Karpas-422 (cell line): ENCODE data around the gene GLB1L3. TPM values are rescaled to one million over a fixed set of nuclear protein-coding genes. Genes with fewer than 3 reads are reported as not detected.
"Not testable (repeated sequence)": the region's sequence is repeated elsewhere in the genome, so short reads cannot be mapped to it uniquely, and the experiment has no call there.

Experiments
- DNase-seq: peaks from one replicate; pipeline ENCODE4 v3.0.0-alpha.2; 2015
- H2AFZ ChIP-seq: fragments of 200-600 bp; sonication (generic); 2 replicates; pipeline ENCODE4 v1.6.1; 2014; ENCODE audit warnings: antibody characterized with exemption, low read length, mixed read lengths
- H3K27ac ChIP-seq: fragments of 200-600 bp; sonication (generic); 2 replicates; pipeline ENCODE4 v1.5.1; 2014; ENCODE audit warnings: mild to moderate bottlenecking, low read length, moderate library complexity
- H3K27me3 ChIP-seq: fragments of 200-600 bp; sonication (generic); 2 replicates; pipeline ENCODE4 v1.6.1; 2014; ENCODE audit warnings: low read length, mixed read lengths
- H3K36me3 ChIP-seq: fragments of 200-600 bp; sonication (generic); 2 replicates; pipeline ENCODE4 v1.6.1; 2014; ENCODE audit warnings: low read length, mixed read lengths; ENCODE audit not compliant: insufficient read depth
- H3K4me1 ChIP-seq: fragments of 200-600 bp; sonication (generic); 2 replicates; pipeline ENCODE4 v1.6.1; 2014; ENCODE audit warnings: mild to moderate bottlenecking, low read length, mixed read lengths
- H3K4me2 ChIP-seq: fragments of 200-600 bp; sonication (generic); 2 replicates; pipeline ENCODE4 v1.6.1; 2014; ENCODE audit warnings: low read length, low read depth, mild to moderate bottlenecking; ENCODE audit not compliant: poor library complexity, severe bottlenecking
- H3K4me3 ChIP-seq: fragments of 200-600 bp; sonication (generic); 2 replicates; pipeline ENCODE4 v1.5.1; 2014; ENCODE audit warnings: mild to moderate bottlenecking, antibody characterized with exemption, low read length, mixed read lengths
- H3K79me2 ChIP-seq: fragments of 200-600 bp; sonication (generic); 2 replicates; pipeline ENCODE4 v1.6.1; 2014; ENCODE audit warnings: mild to moderate bottlenecking, low read length, mixed read lengths
- H3K9ac ChIP-seq: fragments of 200-600 bp; sonication (generic); 2 replicates; pipeline ENCODE4 v1.6.0; 2014; ENCODE audit warnings: low read length
- H3K9me2 ChIP-seq: fragments of 200-600 bp; sonication (generic), shearing (Covaris generic); replicated peaks from 2 replicates; pipeline ENCODE4 v1.6.0; 2014; ENCODE audit warnings: mild to moderate bottlenecking, low read length, moderate library complexity; ENCODE audit not compliant: insufficient read depth
- H3K9me3 ChIP-seq: fragments of 300-700, 200-600 bp; sonication (generic); 2 replicates; pipeline ENCODE4 v1.6.1; 2014; ENCODE audit warnings: low read length, mixed read lengths
- H4K20me1 ChIP-seq: fragments of 200-600 bp; sonication (generic); 2 replicates; pipeline ENCODE4 v1.6.1; 2014; ENCODE audit warnings: mild to moderate bottlenecking, antibody characterized with exemption, low read length, low read depth; ENCODE audit not compliant: insufficient read depth
- total RNA-seq: library from RNA; depleted of rRNA; stranded (reverse); fragments of >200 nt; shearing (Covaris generic); gene quantifications from 2 replicates; pipeline ENCODE4 v1.2.3, GENCODE V29; 2014; ENCODE audit warnings: low replicate concordance

Gene GLB1L3
- total RNA-seq, 1 experiment from 2014 or later = not detected

DNA sequence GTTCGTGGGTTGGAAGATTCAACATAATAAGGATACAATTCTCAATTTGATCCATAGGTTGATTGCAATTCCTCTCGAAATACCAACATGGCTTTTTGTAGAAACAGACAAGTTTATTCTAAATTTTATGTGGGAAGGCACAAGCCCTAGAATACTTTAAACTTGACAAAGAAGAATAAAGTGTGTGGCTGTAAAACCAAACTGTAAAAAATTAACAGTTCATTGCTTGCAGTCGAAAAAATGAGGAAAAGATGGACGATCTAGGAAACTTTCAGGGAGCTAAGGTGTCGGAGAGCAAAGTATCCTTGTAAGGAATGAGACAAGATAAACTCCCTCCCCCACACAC lies 1.0 kb upstream of the GLB1L3 start:
- Histone ChIP-seq H4K20me1 (no peaks in the 10 kb centered on the region), H3K79me2 (no peaks in the 10 kb centered on the region), H3K27ac (no peak overlapping the region), H2AFZ (no peak overlapping the region), H3K9me3 (no peaks in the 10 kb centered on the region), H3K9me2 (no peaks in the 10 kb centered on the region), H3K4me3 (no peak overlapping the region), H3K4me1 (no peaks in the 10 kb centered on the region), H3K36me3 (no peaks in the 10 kb centered on the region), H3K27me3 (no peaks in the 10 kb centered on the region), H3K4me2 (no peak overlapping the region), H3K9ac (no peak overlapping the region)
- no peak for DNase-seq

DNA sequence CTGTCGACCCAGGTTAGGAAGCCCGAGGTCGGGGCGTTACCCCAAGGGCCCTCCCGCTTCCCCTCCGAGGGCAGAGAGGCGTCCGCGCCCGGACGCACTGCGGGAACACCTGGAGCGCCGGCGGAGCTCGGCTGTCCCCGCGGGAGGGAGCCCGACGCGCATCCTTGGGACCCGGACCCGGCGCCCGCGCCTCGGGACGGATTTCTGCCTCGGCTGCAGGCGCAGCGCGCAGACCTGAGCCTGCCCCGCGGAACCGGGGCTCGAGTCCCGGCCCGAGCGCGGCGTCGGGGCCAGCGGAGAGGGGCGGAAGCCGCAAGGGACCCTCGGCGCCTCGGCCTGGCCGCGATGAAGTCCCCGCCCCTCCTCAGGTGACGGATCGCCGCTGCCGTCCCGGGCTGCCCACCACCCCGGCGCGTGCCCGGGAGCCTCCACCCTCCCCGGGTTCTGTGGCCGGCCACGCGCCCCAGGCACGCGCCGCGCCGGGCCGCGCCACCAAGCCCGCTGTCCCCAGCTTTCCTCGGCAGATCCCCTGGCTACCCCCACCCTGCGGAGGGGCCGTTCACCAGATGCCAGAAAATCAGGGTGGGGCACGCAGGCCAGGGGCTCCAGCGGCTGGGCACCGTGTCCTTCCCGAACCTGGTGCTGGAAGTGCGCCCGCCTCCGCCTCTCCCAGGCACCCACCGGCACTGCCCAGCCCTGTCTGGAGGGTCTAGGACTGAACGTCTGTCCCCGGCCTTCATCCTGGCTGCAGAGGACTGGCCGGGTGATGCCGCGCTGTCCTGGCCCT lies 410 bp downstream of the GLB1L3 start:
- no peaks in the 10 kb centered on the region for H3K9me3 ChIP-seq
- no peak overlapping the region for H3K9ac ChIP-seq
- DNase-seq = no peak
- H3K4me1 ChIP-seq = no peaks in the 10 kb centered on the region
- no peak overlapping the region for H3K4me2 ChIP-seq
- no peak overlapping the region for H2AFZ ChIP-seq
- H3K79me2 ChIP-seq = no peaks in the 10 kb centered on the region
- H3K4me3 ChIP-seq = no peak overlapping the region
- no peaks in the 10 kb centered on the region for H3K9me2 ChIP-seq
- no peaks in the 10 kb centered on the region for H3K27me3 ChIP-seq
- no peak overlapping the region for H3K27ac ChIP-seq
- H4K20me1 ChIP-seq = no peaks in the 10 kb centered on the region
- no peaks in the 10 kb centered on the region for H3K36me3 ChIP-seq

DNA sequence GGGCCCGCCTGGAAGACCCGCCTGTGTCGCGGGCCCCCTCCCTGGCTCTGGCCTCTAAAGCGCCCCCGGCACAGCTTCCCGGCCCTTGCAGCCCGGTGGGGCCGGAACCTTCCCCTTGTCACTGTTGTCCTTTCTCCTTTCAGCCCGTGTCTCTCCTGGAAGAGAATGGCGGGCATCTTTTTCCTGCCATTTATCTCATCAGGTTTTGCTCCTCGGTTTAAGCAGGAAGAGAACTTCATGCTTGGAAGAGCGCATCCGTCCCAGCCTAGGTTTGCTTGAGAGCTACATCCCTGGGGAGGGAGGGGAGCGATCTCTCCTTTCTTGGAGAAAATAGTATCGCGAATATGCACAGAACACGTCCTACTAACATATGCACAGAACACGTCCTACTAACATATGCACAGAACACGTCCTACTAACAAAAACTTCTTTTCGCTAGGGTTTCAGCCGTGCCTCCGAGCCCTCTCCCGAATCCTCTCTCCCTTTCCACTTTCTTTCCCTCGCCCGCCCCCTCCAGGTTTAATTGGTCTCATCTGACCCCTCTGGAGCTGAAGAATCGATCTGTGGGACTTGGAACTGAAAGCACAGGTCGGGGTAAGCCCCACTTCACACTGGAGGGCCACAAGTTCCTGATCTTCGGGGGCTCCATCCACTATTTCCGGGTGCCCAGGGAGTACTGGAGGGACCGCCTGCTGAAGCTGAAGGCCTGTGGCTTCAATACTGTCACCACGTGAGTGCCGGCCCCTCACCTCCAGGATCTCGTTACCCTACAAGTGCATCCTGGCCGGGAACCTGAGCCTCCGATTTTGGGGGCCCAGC lies 1.2 kb downstream of the GLB1L3 start:
- Histone ChIP-seq H4K20me1 (no peaks in the 10 kb centered on the region), H3K9me3 (no peaks in the 10 kb centered on the region), H3K4me2 (no peak overlapping the region), H3K9me2 (no peaks in the 10 kb centered on the region), H3K27ac (no peak overlapping the region), H3K27me3 (no peaks in the 10 kb centered on the region), H3K4me3 (no peak overlapping the region), H3K79me2 (no peaks in the 10 kb centered on the region), H3K4me1 (no peaks in the 10 kb centered on the region), H3K36me3 (no peaks in the 10 kb centered on the region), H3K9ac (no peak overlapping the region), H2AFZ (no peak overlapping the region)
- no peak for DNase-seq

DNA sequence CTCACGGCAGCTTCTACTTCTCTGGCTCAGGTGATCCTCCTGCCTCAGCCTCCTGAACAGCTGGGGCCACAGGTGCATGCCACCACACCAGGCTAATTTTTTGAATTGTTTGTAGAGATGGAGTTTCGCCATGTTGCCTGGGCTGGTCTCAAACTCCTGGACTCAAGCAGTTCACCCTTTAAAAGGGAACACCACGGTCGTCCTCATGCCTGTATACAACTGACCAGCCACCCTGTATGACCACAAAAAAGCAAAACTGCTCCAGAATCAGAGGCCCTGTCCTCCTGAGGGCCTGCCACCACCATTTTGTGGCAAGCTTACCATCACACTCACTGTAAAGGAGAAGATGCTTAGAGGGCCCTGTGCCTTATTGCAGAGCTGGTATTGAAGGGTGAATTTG lies 2.2 kb downstream of the GLB1L3 start:
- H3K9me2 ChIP-seq = no peaks in the 10 kb centered on the region
- no peaks in the 10 kb centered on the region for H3K4me1 ChIP-seq
- H4K20me1 ChIP-seq = no peaks in the 10 kb centered on the region
- no peak for DNase-seq
- H3K4me3 ChIP-seq = no peak overlapping the region
- H3K4me2 ChIP-seq = no peak overlapping the region
- H3K27me3 ChIP-seq = no peaks in the 10 kb centered on the region
- no peaks in the 10 kb centered on the region for H3K36me3 ChIP-seq
- no peaks in the 10 kb centered on the region for H3K9me3 ChIP-seq
- H2AFZ ChIP-seq = no peak overlapping the region
- no peak overlapping the region for H3K27ac ChIP-seq
- no peaks in the 10 kb centered on the region for H3K79me2 ChIP-seq
- no peak overlapping the region for H3K9ac ChIP-seq

DNA sequence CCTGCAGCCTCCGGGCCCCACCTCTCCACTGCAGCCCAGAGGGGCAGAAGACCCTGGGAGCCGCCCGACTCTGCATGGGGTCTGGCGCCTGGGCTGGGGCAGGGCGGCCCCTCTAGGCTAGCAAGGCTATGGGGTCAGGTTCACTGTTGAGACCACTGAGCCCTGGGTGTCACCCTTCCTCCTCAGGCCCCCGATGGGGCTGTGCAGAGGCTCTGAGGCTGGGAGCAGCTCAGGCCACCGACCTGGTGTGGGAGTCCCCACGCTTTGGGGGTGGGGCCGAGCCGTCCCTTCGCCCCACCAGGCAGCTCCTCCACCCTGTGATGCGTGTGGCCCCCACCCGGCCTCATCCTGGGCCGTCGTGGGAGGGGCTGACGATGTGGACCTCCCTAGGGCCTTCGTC lies 5.5 kb downstream of the GLB1L3 start:
- H4K20me1 ChIP-seq, DNase-seq, H3K27ac ChIP-seq, H3K4me3 ChIP-seq, H3K9ac ChIP-seq, H3K36me3 ChIP-seq, H3K4me1 ChIP-seq, H3K79me2 ChIP-seq, H3K27me3 ChIP-seq, H3K4me2 ChIP-seq, H3K9me3 ChIP-seq, H3K9me2 ChIP-seq, H2AFZ ChIP-seq: not testable (repeated sequence)

DNA sequence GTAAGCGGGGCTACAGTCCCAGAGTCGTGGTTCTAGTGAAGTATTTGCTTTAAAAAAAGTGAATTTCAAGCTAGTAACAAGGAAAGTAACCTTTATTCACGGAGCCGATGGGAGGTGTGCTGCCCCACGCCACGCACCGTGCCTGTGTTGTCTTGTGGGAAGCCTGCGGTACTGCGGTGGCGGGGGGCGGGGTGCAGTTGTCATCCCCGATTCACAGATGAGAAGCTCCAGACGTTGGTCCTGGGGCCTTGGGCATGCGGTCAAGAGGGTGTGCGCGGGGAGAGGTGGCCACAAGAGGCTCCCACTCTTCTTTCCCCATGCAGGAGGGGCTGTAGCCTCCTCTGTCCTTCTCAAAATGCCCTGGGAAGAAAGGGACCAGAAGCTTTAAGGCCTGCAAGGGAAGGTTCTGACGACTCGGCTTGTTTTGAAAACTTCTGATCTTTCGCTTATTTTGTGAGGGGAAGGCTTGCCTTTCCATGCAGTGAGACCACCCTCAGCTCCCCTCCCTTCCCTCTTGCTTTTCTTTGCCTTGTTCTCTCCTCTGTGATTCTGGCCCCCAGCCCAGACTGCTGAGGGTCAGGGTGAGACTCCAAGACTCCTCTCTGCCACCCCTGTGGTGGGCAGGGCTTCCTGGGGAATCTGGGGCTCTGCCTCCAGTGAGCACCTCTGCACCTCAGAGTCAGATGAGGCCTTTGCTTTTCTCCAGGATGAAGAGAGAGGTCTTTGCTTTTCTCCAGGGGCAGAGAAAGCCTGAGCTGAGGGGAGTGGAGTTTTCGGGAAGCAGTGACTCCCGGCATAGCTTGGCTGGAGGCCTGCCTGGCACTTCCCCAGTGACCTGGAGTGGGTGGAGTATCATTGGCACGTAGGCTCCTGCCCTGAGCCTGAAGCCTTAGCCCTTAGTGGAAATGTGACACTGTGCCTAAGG lies 6.2 kb downstream of the GLB1L3 start:
- no peaks in the 10 kb centered on the region for H3K27me3 ChIP-seq
- DNase-seq = no peak
- H3K4me3 ChIP-seq = no peak overlapping the region
- no peak overlapping the region for H3K27ac ChIP-seq
- H4K20me1 ChIP-seq = no peaks in the 10 kb centered on the region
- no peak overlapping the region for H2AFZ ChIP-seq
- no peak overlapping the region for H3K4me2 ChIP-seq
- H3K4me1 ChIP-seq = no peaks in the 10 kb centered on the region
- H3K9ac ChIP-seq = no peak overlapping the region
- H3K79me2 ChIP-seq = no peaks in the 10 kb centered on the region
- H3K9me3 ChIP-seq = no peaks in the 10 kb centered on the region
- H3K36me3 ChIP-seq = no peaks in the 10 kb centered on the region
- no peaks in the 10 kb centered on the region for H3K9me2 ChIP-seq

DNA sequence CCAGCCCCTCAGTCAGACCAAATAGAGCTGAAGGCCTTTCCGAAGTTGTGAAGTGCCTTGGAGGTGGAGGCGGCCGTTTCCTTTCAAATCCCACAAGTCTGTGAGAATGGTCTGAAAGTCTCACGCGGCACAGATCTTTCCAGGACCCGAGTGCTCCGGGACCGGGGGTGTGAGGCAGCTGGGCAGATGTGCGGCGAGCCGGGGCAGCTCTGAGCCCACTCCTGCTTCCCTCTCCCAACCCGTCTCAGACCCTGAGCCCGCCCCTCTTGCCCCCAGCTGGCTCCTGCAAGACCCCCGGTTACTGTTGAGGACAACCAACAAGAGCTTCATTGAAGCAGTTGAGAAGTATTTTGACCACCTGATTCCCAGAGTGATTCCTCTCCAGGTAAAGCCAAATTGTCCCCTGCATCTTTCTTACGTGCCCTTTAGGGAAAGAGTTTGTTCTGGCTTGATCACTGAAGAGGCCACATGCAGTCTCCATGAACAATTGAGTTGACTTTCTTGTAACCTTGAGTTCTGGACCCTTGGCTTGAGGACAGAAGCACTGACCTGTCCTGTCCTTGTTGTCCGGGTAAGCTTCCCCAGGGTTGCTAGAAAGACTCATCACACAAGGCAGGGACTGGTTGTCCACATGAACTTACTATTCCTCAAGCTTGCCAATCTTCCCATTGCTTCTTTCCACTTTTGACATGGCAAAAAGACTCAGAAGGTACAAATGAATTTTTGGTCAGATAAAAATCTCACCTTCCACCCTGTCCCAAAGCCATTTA lies 7.5 kb downstream of the GLB1L3 start:
- Histone ChIP-seq H2AFZ (no peak overlapping the region), H3K9me3 (no peaks in the 10 kb centered on the region), H4K20me1 (no peaks in the 10 kb centered on the region), H3K27ac (no peak overlapping the region), H3K4me1 (no peaks in the 10 kb centered on the region), H3K27me3 (no peaks in the 10 kb centered on the region), H3K4me2 (no peak overlapping the region), H3K9me2 (no peaks in the 10 kb centered on the region), H3K79me2 (no peaks in the 10 kb centered on the region), H3K36me3 (no peaks in the 10 kb centered on the region), H3K9ac (no peak overlapping the region), H3K4me3 (no peak overlapping the region)
- DNase-seq = no peak
